HG03575 (cell line): ENCODE measurements around the gene NTPCR.
"Not testable (repeated sequence)": the region's sequence is repeated elsewhere in the genome, so short reads cannot be mapped to it uniquely, and the experiment has no call there.

Experiments
- ATAC-seq: cut with Tn5 transposase; IDR thresholded peaks from one replicate; pipeline ENCODE4 v1.9.1; 2021; ENCODE audit not compliant: unreplicated experiment, insufficient number of reproducible peaks, low FRiP score; ENCODE audit errors: extremely low read depth

Gene NTPCR

GRCh38 chr1:232996143-232996542 is 45.7 kb downstream of the NTPCR start:
- ATAC-seq = no peak

GRCh38 chr1:232998138-232998537 is 47.7 kb downstream of the NTPCR start:
- ATAC-seq = no peak

- ATAC-seq = no peak
Measured at GRCh38 chr1:232998646-232999045, 48.2 kb downstream of the NTPCR start.

- ATAC-seq = no peak
Measured at GRCh38 chr1:232999956-233000625, 49.7 kb downstream of the NTPCR start.

- not testable (repeated sequence) for ATAC-seq
Measured at GRCh38 chr1:233003638-233004037, 53.2 kb downstream of the NTPCR start.

GRCh38 chr1:233004451-233004850 is 54.0 kb downstream of the NTPCR start:
- ATAC-seq = no peak

- ATAC-seq = no peak
Measured at GRCh38 chr1:233005156-233005555, 54.7 kb downstream of the NTPCR start.

- ATAC-seq = no peak
Measured at GRCh38 chr1:233005703-233006102, 55.3 kb downstream of the NTPCR start.

GRCh38 chr1:233006108-233006507 is 55.7 kb downstream of the NTPCR start:
- no peak for ATAC-seq

- ATAC-seq = no peak
Measured at GRCh38 chr1:233006541-233006973, 56.1 kb downstream of the NTPCR start.

- no peak for ATAC-seq
Measured at GRCh38 chr1:233010146-233010545, 59.7 kb downstream of the NTPCR start.

GRCh38 chr1:233012021-233012420 is 61.6 kb downstream of the NTPCR start:
- ATAC-seq = no peak

GRCh38 chr1:233015965-233016364 is 65.6 kb downstream of the NTPCR start:
- ATAC-seq = no peak

GRCh38 chr1:233016798-233017197 is 66.4 kb downstream of the NTPCR start:
- no peak for ATAC-seq

GRCh38 chr1:233019083-233019482 is 68.7 kb downstream of the NTPCR start:
- ATAC-seq = no peak

GRCh38 chr1:233019778-233020325 is 69.4 kb downstream of the NTPCR start:
- no peak for ATAC-seq

GRCh38 chr1:233020426-233020825 is 70.0 kb downstream of the NTPCR start:
- no peak for ATAC-seq

- no peak for ATAC-seq
Measured at GRCh38 chr1:233022246-233022645, 71.8 kb downstream of the NTPCR start.

GRCh38 chr1:233024199-233024598 is 73.8 kb downstream of the NTPCR start:
- no peak for ATAC-seq

GRCh38 chr1:233025157-233025556 is 74.7 kb downstream of the NTPCR start:
- ATAC-seq = no peak

GRCh38 chr1:233025567-233025966 is 75.2 kb downstream of the NTPCR start:
- ATAC-seq = no peak
